ENCODE results near the gene SST. TPM values are rescaled to one million over a fixed set of nuclear protein-coding genes. Genes with fewer than 3 reads are reported as not detected.

The SST gene
- not detected in 2 replicates for total RNA-seq

DNA sequence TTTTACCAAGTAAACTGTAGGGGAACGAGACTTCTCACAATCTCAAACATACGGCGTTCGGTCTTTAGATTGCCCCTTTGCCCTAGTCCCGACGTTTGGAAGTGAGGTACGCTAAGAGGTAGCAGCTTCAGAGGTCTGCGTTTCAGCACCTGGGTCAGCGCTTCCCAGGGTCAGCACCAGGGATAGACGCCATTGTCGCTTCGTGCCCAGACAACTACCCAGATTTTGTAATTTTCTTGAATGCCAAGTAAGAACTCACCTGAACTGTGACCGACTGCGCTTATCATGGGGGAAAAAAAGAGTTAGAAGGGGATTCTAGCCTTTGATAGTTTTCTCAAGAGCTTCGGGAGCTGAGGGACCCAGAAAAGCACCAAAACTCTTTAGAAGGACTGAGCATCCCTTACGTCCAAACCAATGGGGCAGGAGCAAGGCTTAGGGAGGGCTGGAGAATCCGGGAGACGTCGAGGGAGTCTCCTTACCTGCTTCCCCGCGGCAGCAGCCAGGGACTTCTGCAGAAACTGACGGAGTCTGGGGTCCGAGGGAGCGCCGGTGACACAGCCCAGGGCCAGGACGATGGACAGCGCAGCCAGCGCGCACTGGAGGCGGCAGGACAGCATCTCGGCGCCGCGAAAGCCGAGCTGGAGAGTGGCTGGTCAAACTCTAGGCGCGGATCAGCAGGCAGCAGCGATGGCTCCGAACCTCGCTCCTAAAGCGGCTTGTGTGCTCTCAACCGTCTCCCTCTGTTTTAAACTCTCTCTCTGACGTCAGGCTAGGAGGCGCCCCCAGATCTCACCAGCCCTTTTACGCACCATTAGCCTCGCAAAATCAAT lies at the start of gene SST:
SST (minus strand) TSS at position 720 of the 830 bp plus-strand sequence; CDS start at position 617, 103 bp downstream.

GRCh38 chr3:187702507-187703033 lies 32.4 kb upstream of the SST start, which contains the start of gene RTP2:
Gene RTP2 (minus strand): TSS chr3:187702557. CDS start chr3:187702128, 429 bp downstream.

Other genes starting within 250 kb of the SST start
- gene RTP2, start 32.2 kb upstream of the SST start, total RNA-seq = not detected in 2 replicates
- gene BCL6, start 75.1 kb upstream of the SST start, total RNA-seq = 17.0 and 29.1 TPM in 2 replicates